ENCODE measurements around the gene GPRC5A.

GPRC5A gene

DNA sequence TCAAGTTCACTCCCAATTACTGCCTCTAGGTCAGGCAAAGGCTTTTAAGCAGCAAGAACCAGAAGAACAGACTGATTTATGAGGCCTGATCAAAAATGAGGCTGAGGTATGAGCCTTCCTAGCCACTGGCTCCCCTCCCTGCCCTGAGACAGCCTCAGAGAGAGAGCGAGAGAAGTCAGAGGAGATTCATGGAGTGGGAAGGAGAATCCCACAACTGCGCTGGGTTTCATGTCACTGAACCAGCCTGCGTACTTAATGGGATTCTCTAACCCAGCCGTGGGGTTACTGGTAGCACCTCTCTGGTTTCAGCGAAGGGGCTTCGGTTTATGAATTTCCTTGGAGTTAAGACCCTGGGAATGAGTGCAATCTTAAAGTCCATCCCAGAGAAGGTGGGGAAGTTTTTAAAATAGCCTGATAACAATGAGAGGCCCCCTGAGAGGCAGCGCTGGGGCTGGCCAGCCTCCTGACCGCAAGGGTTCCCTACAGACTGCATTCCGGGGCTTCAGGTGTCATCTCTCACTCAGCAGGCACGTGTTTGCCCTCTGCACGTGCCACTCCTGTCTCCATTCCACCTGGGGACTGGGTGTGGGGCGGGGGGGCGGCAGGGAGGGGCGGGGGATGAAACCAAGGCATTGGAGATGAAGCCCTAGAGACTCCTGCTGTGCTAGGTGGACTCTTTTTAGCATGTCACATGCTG, 6.1 kb upstream of the GPRC5A start:
- DNase-seq (ENCODE audit: low spot score) = no peak

DNA sequence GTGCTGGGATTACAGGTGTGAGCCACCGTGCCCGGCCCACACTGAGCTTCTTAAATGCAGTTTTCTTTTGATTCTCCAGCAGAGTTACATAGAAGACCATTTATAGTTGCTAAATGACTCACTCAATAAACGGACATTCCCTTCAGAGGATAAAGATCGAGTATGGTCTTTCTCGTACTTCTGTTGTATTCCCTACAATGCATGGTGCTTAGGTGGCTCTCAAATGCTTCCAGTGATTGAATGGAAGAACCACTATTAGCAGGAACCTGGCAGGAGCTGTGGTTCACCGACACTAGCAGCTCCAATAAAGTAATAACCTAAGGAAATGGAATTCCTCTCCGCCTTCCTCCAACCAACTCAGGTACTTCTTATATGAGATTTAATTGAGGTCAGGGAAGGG, 3.9 kb upstream of the GPRC5A start:
- DNase-seq (ENCODE audit: low spot score) = no peak

DNA sequence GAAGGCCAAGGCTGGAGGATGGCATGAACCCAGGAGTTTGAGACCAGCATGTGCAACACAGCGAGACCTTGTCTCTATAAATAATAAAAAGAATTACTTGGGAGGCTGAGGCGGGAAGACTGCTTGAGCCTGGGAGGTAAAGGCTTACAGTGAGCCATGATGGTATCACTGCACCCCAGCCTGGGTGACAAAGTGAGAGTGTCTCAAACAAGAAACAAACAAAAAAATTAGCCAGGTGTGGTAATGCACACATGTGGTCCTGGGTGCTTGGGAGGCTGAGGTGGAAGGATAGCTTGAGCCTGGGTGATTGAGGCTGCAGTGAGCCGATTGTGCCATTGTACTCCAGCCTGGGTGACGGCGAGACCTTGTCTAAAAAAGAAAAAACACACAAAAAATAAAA, 1.7 kb upstream of the GPRC5A start:
- DNase-seq (ENCODE audit: low spot score) = no peak

DNA sequence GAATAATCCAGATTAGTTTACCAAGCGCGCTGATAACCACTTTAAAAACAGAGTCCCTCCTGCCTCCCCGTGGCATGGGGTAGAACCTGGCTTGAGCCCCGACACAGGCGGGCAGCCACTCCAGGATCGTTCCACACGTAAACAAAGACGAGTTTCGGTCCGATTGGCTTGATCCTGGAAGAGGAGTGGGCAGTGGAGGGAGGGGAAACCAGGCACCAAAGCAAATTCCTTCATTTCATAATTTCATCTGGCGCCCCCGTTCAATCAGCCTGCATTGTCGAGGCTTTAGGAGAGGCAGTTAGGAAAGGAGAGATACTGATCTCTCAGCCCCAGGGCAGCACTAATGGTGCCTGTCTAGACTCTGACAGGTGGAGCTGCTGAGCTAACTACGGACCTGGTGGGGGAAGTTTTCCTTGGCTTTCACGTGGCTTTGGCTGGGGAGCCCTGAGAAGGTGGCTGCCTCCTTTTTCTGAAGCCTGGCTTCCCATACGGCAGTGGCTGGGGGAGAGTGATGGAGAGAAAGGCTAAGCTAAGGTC, 751 bp upstream of the GPRC5A start:
- DNase-seq (ENCODE audit: low spot score) = peak; percentile 57

DNA sequence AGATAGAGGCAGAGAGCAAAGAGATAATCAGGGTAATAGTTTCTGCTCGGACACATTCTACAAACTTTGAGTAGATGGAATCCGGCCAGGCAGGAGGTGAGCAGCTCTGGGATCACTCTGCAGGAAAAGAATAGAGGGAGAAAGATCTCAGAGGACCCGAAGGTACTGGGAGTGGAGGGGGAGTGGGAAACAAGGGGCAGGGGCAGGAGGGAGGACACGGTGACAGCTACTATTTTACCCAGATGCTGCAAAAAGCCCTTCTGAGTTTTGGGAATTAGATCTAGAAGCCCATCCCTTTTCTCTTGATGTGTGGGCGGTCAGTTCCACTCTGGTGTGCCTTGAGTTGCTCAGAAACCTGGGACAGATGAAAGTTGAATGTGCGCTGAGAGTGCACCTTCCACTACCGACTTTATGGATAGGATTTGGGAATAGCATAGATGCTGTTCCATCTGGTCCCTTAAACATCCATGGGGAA, 556 bp downstream of the GPRC5A start:
- DNase-seq (ENCODE audit: low spot score) = no peak

DNA sequence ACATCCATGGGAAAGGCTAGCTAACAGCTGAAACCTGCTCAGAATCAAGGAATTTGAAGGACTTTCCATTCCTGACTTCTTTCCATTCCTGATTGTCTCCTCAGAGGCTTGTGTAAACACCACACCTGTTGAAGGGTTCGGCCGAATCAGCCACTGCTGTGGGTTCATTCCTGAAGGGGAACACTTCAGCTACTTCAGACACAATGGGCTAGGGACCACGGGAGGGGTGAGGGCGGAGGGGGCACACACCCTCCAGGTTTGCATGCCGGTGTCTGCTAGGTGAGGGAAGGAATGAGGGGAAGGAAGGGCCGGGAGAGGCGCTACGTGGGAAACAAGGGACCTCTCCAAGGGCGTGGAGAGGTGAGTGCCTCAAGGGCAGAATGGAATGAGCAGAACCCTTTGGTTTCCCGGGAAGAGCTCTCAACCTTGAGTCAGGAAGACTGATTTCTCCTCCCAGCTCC, 1.3 kb downstream of the GPRC5A start:
- no peak for DNase-seq (ENCODE audit: low spot score)

DNA sequence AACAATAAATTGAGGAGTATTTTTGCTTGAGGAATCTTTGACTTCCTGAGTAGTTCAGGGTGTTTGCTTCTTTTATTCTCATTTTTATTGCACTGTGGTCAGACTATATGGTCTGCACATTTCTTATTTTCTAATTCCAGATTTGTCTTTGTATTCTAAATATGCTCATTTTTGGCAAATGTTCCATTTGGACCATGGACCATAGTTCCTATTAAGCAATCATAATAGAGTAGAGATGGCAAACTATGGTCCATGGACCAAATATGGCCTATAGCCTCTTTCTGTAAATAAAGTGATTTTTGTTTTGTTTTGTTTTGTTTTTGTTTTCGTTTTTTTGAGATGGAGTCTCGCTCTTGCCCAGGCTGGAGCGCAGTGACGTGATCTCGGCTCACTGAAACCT, 2.1 kb downstream of the GPRC5A start:
- no peak for DNase-seq (ENCODE audit: low spot score)

DNA sequence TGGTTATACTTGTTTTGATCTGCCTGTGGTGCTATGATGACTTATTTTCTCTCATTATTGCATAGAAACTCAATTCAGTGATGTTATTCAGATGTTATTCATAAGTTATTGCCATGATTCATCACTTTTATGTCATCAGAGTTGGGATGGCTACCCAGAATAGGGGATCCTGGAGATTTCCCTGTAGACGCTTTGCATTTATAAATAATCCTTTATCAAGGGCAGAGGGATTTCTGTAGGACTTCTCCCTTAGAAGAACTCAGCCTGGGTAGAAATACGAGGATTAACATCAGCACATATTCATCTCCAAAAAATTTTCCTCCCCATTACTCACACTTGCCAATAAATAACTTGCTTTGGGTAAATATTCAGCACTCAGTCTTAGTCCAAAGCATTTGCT, 4.9 kb downstream of the GPRC5A start:
- DNase-seq (ENCODE audit: low spot score) = no peak

DNA sequence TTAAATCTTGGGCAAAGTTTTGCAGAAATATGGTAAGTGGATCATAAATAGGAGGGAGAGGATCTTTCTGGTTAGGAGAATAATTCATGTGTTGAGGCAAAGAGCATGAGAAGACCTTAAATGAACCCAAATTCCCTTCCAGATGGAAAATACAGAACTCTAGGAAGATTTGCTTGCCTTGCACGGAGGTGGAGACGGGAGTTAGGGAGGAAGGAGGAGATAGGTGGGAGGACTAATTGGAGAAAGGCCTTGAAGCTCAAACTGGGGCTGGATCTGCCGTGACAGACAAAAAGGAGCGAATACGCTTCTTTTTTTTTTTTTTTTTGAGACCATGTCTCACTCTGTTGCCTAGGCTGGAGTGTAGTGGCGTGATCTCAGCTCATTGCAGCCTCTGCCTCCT, 5.9 kb downstream of the GPRC5A start:
- DNase-seq (ENCODE audit: low spot score) = no peak

DNA sequence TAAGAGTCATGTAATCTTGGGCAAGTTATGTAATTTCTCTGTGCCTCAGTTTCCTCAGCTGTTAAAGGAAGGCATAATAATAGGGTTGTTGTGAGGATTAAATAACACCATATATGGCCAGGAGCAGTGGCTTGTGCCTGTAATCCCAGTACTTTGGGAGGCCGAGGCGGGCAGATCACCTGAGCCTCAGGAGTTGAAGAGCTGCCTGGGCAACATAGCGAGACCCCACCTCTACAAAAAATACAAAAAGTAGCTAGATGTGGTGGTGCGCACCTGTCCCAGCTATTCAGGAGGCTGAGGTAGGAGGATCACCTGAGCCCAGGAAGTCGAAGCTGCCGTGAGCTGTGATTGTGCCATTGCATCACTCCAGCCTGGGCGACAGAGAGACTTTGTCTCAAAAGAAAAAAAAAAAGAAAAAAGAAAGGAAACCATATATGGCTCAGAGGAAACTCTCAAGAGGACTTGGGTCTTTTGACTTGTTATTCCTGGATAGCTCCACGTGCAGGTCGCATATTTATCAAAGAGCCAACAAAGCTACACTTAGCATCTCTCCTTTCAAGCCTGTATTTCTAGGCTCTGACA, 6.9 kb downstream of the GPRC5A start:
- no peak for DNase-seq (ENCODE audit: low spot score)

DNA sequence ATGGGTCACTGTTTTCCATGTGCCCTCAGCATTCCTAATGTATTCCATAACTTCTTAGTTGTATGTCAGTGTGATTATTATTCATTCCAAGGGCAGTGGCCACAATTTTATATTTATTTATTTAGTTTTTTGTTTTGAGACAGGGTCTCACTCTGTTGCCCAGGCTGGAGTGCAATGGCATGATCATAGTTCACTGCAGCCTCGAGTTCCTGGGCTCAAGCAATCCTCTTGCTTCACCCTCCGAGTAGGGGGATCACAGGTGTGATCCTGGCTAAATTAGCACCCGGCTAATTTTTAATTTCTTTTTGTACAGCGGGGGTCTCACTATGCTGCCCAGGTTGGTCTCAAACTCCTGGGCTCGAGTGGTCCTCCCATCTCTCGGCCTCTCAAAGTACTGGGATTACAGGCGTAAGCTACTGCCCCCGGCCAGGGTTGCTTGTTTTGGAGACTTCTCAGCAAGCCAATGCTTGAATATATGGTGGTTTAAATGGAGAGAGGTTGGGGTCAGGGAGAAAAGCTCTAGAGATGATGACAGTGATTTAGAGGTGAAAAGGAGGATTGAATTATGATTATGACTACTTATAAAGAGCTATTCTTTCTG, 7.6 kb downstream of the GPRC5A start:
- DNase-seq (ENCODE audit: low spot score) = no peak

DNA sequence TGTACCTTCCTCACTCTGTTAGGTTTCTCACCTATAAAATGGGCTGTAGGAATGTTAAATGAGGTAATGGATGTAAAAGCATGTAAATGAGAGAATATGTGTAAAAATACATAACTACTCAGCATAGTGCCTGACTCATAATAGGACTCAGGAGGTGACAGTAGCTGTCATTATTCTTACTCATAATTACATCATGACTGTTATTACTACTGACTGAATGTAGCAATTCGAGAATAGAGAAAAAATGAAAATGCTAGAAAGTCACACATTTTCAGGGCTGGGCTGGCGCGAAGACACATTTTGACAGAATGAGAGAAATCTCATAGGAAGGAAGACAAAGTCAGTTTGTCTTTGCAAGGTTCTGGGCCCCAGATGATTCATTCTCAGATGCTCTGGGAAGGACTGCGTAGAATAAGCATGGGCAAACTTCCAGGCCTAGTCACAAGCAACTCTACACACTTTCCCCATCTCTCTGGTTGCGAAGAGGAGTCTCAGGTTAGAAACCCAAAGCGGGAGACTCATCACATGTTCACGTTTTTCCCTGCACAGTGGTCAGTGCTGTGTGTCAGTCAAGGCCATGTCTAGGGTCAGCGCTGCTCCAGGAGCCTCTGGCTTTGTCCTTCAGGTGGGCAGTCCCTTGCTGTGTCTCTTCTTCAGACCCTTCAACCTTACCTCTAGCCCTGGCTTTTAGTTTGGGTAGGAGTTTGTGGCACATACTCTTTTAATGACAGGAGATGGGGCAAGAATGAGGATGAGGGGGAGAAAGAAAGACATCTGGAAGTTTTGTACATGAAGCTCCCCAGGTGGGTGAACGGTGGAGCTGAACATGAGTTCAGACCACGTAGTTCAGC, 8.4 kb downstream of the GPRC5A start:
- DNase-seq (ENCODE audit: low spot score) = no peak

DNA sequence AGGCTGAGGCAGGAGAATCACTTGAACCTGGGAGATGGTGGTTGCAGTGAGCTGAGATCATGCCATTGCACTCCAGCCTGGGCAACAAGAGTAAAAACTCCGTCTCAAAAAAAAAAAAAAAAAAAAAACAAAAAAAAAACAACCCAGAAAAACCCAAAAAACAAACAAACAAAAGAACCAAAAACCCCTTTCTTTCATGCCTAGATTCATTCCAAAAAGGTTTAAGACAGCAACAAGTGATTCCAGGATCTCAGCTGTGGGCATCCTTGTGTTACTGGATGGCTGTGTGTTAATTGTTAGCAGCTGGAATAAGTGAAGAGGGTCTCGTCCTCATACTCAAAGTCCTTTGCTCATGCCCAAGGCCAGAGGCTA, 9.4 kb downstream of the GPRC5A start:
- no peak for DNase-seq (ENCODE audit: low spot score)

DNA sequence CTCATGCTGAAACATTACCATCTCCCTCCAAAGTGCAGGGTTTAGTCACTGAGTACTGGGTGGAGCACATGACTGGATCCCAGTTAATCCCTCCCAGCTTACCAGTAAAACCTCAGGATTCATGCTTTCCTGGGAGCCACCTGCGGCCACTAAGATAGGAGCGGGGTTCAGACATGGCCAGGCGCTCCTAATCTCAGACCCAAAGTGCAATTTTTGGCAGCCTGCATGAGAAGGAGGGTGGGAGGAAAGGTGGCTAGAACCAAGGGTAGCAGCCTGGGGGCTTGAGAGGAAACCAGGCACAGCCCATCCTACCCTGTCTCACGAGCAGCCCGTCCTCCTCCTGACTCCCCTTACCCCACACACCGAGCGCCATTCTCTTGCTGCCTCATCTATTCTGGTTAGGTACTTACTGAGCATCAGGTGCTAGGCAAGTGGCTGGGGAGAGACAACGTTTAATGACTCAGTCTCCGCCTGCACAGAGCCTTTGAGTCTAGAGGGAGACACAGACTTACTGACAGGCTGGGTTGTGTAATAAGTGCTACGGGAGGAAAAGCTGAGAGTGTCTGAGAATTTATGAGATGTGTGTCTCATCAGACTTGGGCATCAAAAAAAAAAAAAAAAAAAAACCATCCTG, 9.9 kb downstream of the GPRC5A start:
- DNase-seq (ENCODE audit: low spot score) = no peak

DNA sequence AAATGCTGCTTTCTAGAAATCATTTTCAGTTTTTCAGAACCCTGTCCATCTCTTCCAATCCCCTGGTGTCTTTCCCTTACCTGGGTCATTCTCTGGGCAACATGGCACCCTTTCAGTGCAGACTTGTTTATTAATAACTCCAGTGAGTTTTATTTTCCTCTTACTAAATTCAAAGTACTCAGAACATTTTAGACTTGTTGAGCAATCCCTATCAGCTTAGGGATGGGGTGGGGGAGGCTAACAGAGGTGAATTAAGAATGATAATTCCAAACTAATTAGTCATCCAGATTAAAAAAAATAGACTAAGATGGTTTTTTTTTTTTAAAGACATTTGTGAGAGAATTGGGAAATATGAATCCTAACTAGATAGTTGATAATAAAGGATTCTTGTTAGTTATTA, 10.7 kb downstream of the GPRC5A start:
- no peak for DNase-seq (ENCODE audit: low spot score)

DNA sequence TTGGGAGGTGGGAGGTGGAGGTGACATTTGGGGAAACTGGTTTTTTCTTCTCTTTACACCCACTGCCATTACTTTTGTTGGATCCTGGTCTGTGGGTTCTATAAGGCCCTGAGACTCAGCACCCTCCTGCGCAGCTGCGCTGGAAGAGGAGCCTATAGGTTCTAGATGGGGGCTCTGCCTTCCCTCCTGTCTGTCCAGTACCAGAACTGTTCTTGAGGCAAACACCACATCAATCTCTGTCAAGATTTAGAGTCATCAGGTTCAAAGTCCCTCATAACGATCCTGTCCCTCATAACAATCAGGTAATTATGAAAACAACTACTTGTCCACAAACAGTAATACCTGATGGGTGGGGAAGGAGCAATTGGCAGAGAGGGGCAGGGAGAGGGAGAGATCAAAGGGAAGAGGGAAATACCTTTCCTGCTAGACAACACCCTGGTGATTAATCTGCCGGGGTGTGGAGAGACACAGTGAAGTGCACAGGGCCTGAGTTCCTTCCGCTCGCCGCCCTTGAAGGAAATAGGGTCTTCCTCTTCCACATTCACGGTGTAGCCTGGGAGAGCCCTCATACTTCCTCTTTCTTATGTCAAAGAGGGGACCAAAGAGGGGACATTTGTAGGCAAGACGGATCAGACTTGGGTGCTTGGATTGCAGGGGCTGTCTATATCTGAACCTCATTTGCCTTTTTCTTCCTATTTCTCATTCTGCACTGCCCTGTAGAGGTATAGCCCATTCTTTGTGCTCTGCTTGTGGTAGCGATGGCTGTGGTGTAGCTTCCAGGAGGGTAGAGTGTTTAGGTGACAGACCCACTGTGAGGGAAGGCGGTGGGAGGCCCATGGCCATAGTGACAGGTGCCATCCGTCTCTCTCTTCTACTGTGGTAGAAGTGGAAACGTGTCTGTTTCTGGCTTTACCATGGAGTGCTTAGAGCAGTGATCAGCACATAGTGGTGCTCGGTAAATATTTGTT, 12.6 kb downstream of the GPRC5A start:
- DNase-seq (ENCODE audit: low spot score) = no peak

DNA sequence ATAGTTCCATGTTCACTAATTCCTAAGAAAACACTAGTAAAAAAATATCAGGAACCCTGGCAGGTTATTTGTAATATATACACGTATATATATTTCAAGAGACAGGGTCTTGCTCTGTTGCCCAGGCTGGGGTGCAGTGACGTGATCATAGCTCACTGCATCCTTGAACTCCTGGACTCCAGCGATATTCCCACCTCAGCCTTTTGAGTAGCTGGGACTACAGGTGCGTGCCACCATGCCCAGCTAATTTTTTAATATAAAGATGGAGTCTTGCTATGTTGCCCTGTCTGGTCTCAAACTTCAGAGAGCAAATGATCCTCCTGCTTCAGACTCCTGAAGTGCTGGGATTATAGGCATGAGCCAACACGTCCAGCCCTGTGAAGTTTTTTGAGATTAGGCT, 16.2 kb downstream of the GPRC5A start:
- no peak for DNase-seq (ENCODE audit: low spot score)

DNA sequence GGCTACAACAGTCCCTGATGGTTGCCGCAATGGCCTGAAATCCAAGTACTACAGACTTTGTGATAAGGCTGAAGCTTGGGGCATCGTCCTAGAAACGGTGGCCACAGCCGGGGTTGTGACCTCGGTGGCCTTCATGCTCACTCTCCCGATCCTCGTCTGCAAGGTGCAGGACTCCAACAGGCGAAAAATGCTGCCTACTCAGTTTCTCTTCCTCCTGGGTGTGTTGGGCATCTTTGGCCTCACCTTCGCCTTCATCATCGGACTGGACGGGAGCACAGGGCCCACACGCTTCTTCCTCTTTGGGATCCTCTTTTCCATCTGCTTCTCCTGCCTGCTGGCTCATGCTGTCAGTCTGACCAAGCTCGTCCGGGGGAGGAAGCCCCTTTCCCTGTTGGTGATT, 16.9 kb downstream of the GPRC5A start:
- no peak for DNase-seq (ENCODE audit: low spot score)

DNA sequence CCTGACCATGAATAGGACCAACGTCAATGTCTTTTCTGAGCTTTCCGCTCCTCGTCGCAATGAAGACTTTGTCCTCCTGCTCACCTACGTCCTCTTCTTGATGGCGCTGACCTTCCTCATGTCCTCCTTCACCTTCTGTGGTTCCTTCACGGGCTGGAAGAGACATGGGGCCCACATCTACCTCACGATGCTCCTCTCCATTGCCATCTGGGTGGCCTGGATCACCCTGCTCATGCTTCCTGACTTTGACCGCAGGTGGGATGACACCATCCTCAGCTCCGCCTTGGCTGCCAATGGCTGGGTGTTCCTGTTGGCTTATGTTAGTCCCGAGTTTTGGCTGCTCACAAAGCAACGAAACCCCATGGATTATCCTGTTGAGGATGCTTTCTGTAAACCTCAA, 17.3 kb downstream of the GPRC5A start:
- DNase-seq (ENCODE audit: low spot score) = no peak

DNA sequence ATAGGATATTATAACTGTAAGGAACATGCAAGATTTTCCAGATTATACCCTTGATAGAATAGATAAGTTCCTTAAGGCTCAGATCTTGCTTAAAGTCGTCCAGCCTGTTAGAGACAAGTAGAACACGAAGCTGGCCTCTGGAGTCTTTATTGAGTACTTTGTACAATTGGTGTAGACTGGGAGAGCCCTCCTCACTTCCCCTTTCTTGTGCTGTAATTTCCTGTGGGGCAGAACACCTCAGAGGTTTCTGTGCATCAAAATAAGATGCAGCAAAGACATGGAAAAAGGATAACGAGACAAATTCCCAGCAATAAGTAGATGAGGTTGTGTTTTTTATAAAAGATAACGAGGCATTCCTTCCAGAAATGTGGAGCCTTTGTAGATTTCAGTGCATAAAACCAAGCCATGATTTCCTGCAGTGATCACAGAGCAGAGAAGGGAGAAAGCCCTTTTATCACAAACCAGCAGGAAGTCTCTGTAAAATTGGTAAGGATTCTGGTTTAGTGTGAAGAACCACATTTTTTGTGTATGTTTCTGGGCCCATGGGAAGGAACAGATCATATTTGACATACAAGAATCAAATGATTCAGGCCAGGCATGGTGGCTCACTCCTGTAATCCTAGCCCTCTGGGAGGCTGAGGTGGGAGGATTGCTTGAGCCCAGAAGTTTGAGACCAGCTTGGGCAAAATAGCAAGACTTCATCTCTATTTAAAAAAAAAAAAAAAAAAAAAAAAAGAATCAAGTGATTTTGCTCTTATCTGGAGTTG, 18.0 kb downstream of the GPRC5A start:
- DNase-seq (ENCODE audit: low spot score) = no peak

Data from HuH-7 (cell line).